Measurements from ENCODE around the gene RCCD1.

Gene RCCD1

GRCh38 chr15:90972133-90972532 is 17.4 kb downstream of the RCCD1 start:
- DNase-seq, result no peak

GRCh38 chr15:90974216-90974615 is 19.5 kb downstream of the RCCD1 start:
- DNase-seq, result no peak

GRCh38 chr15:90979582-90979981 is 24.9 kb downstream of the RCCD1 start:
- no peak for DNase-seq

GRCh38 chr15:90981681-90982080 is 27.0 kb downstream of the RCCD1 start:
- no peak for DNase-seq

GRCh38 chr15:90982135-90982534 is 27.5 kb downstream of the RCCD1 start:
- DNase-seq, result no peak

GRCh38 chr15:90986790-90987507 is 32.3 kb downstream of the RCCD1 start:
- DNase-seq, result no peak

- DNase-seq, result no peak
Measured at GRCh38 chr15:90987561-90988141, 33.0 kb downstream of the RCCD1 start.

GRCh38 chr15:90988296-90988695 is 33.6 kb downstream of the RCCD1 start:
- no peak for DNase-seq

- no peak for DNase-seq
Measured at GRCh38 chr15:90989040-90989768, 34.5 kb downstream of the RCCD1 start.

- DNase-seq, result no peak
Measured at GRCh38 chr15:90990446-90990845, 35.8 kb downstream of the RCCD1 start.

GRCh38 chr15:90991587-90992285 is 37.1 kb downstream of the RCCD1 start:
- no peak for DNase-seq

- no peak for DNase-seq
Measured at GRCh38 chr15:90994059-90994416, 39.4 kb downstream of the RCCD1 start.

GRCh38 chr15:90994417-90995311 is 40.0 kb downstream of the RCCD1 start, which contains the start of gene PRC1:
TSS of gene PRC1 (minus strand) at chr15:90994535. CDS start at chr15:90994417, 118 bp downstream.
- DNase-seq, result peak; percentile 98

- DNase-seq, result no peak
Measured at GRCh38 chr15:90998737-90999136, 44.1 kb downstream of the RCCD1 start.

GRCh38 chr15:91001209-91001608 is 46.5 kb downstream of the RCCD1 start:
- DNase-seq, result no peak

GRCh38 chr15:91007266-91007665 is 52.6 kb downstream of the RCCD1 start:
- no peak for DNase-seq

All from stimulated activated CD4-positive, alpha-beta T cell treated with anti-CD3 and anti-CD28 coated beads, Interleukin-4, amount 100 ng/mL, for 24 hours (primary cell).